Measurements from ENCODE around the gene TACC3. TPM values are rescaled to one million over a fixed set of nuclear protein-coding genes. Genes with fewer than 3 reads are reported as not detected.

The TACC3 gene
- total RNA-seq, 1 experiment from 2014 or later = 32.0 TPM

- Histone ChIP-seq H3K4me1 (ENCODE audit: insufficient read depth, low read length) (peaks cover 5% of the 10 kb centered on the region; the same call in 1 of the 2 replicates), H3K36me3 (ENCODE audit: low read depth, low read length) (no peaks in the 10 kb centered on the region), H3K27me3 (ENCODE audit: low read length) (no peaks in the 10 kb centered on the region), H3K9ac (ENCODE audit: low read length) (peak overlapping the region; percentile 47), H4K20me1 (ENCODE audit: low read length) (no peaks in the 10 kb centered on the region), H3K4me2 (ENCODE audit: low read length) (peak overlapping the region; percentile 90), H3K27ac (ENCODE audit: low read length) (no peak overlapping the region), H3K9me2 (replicated peaks; ENCODE audit: low read length) (no peaks in the 10 kb centered on the region), H3F3A (ENCODE audit: low read length, unreplicated experiment) (no peaks in the 10 kb centered on the region), H3K4me3 (ENCODE audit: low read length) (peak overlapping the region; percentile 70), H2AFZ (ENCODE audit: low read length) (peak overlapping the region; percentile 64), H3K9me3 (ENCODE audit: low read length) (no peaks in the 10 kb centered on the region), H3K79me2 (ENCODE audit: low read length) (no peaks in the 10 kb centered on the region)
- ATAC-seq = peak; percentile 46
- POLR2A ChIA-PET (ENCODE audit: unreplicated experiment) = no interaction called here
- TF ChIP-seq CTCF (conservative IDR thresholded peaks at IDR 0.05; ENCODE audit: low read depth, low read length) = no peak
- no peak for TF ChIP-seq EZH2 (IDR thresholded peaks at IDR 0.05; ENCODE audit: low read length, unreplicated experiment)
- no peak for TF ChIP-seq EZH2phosphoT487 (IDR thresholded peaks at IDR 0.05; ENCODE audit: borderline replicate concordance, low read length)
- intact Hi-C loops (cut with micrococcal nuclease) = no loop called here
- no peak for DNase-seq
- CTCF ChIA-PET = no interaction called here
- TSS peak; percentile 24 for BruUV-seq (replicated peaks)
These were observed 36.7 kb upstream of the TACC3 start for GRCh38 chr4:1684506-1685234.

- Histone ChIP-seq H3K4me3 (ENCODE audit: low read length) (peak overlapping the region; percentile 70), H3K9me2 (replicated peaks; ENCODE audit: low read length) (no peaks in the 10 kb centered on the region), H2AFZ (ENCODE audit: low read length) (no peak overlapping the region), H3K9ac (ENCODE audit: low read length) (peak overlapping the region; percentile 47), H3K79me2 (ENCODE audit: low read length) (no peaks in the 10 kb centered on the region), H3K4me2 (ENCODE audit: low read length) (peak overlapping the region; percentile 90), H4K20me1 (ENCODE audit: low read length) (no peaks in the 10 kb centered on the region), H3F3A (ENCODE audit: low read length, unreplicated experiment) (no peaks in the 10 kb centered on the region), H3K27me3 (ENCODE audit: low read length) (no peaks in the 10 kb centered on the region), H3K9me3 (ENCODE audit: low read length) (no peaks in the 10 kb centered on the region), H3K36me3 (ENCODE audit: low read depth, low read length) (no peaks in the 10 kb centered on the region), H3K4me1 (ENCODE audit: insufficient read depth, low read length) (peaks cover 5% of the 10 kb centered on the region; the same call in 1 of the 2 replicates), H3K27ac (ENCODE audit: low read length) (no peak overlapping the region)
- intact Hi-C loops (cut with micrococcal nuclease) = no loop called here
- no TSS peak for BruUV-seq (replicated peaks)
- no peak for TF ChIP-seq CTCF (conservative IDR thresholded peaks at IDR 0.05; ENCODE audit: low read depth, low read length)
- TF ChIP-seq EZH2phosphoT487 (IDR thresholded peaks at IDR 0.05; ENCODE audit: borderline replicate concordance, low read length) = no peak
- TF ChIP-seq EZH2 (IDR thresholded peaks at IDR 0.05; ENCODE audit: low read length, unreplicated experiment) = no peak
- ChIA-PET POLR2A (ENCODE audit: unreplicated experiment) (no interaction called here), CTCF (no interaction called here)
- no peak for DNase-seq
- ATAC-seq = no peak
These were observed 35.8 kb upstream of the TACC3 start for GRCh38 chr4:1685235-1686150.

Data from PC-3 (cell line).